Cardiac fibroblast (primary cell): ENCODE results near the gene SMOC2.
"Not testable (repeated sequence)": the region's sequence is repeated elsewhere in the genome, so short reads cannot be mapped to it uniquely, and the experiment has no call there.

Experiments used
- DNase-seq, 2 donors: peaks; one replicate each; pipeline versions ENCODE4 v3.0.0 to v3.0.0-alpha.2; 2010; ENCODE audit warnings: low read depth in 2 of 2
- H3K4me3 ChIP-seq, 2 donors: replicated peaks in 1 of 2; 1 replicate in 1 of 2; 2 replicates in 1 of 2; pipeline ENCODE4 v1.5.1; 2011; ENCODE audit warnings: low read depth in 2 of 2, low read length in 2 of 2, mild to moderate bottlenecking in 2 of 2, moderate library complexity in 1 of 2
- TF ChIP-seq, protein P1 (sequence below): IDR thresholded peaks from one replicate; pipeline ENCODE4 v1.5.1; 2011; ENCODE audit warnings: low read depth, mild to moderate bottlenecking, low read length, inconsistent platforms

The SMOC2 gene

DNA sequence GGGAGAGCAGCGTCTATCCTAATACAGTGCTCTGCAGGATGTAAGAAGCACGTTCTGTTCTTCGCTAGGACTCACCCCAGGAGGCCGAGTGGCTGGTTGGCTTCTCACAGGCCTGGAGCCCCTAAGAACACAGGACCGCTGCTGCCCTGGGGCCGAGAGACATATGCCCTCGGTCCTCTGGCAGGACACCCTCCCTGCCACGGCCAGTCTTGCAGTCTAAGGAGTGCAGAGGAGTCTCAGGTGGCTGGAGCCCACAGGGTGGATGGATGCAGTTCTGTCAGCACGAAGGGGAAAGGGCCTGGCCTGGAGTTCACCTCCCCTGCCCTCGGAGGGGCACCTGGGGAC, 96.5 kb downstream of the SMOC2 start:
- no peak overlapping the region for H3K4me3 ChIP-seq
- no peak for DNase-seq
- TF ChIP-seq, protein P1, sequence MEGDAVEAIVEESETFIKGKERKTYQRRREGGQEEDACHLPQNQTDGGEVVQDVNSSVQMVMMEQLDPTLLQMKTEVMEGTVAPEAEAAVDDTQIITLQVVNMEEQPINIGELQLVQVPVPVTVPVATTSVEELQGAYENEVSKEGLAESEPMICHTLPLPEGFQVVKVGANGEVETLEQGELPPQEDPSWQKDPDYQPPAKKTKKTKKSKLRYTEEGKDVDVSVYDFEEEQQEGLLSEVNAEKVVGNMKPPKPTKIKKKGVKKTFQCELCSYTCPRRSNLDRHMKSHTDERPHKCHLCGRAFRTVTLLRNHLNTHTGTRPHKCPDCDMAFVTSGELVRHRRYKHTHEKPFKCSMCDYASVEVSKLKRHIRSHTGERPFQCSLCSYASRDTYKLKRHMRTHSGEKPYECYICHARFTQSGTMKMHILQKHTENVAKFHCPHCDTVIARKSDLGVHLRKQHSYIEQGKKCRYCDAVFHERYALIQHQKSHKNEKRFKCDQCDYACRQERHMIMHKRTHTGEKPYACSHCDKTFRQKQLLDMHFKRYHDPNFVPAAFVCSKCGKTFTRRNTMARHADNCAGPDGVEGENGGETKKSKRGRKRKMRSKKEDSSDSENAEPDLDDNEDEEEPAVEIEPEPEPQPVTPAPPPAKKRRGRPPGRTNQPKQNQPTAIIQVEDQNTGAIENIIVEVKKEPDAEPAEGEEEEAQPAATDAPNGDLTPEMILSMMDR = no peak

- H3K4me3 ChIP-seq, DNase-seq: not testable (repeated sequence)
- TF ChIP-seq, protein P1 = peak; percentile 2
These were observed 97.4 kb downstream of the SMOC2 start for GRCh38 chr6:168538188-168538891.

DNA sequence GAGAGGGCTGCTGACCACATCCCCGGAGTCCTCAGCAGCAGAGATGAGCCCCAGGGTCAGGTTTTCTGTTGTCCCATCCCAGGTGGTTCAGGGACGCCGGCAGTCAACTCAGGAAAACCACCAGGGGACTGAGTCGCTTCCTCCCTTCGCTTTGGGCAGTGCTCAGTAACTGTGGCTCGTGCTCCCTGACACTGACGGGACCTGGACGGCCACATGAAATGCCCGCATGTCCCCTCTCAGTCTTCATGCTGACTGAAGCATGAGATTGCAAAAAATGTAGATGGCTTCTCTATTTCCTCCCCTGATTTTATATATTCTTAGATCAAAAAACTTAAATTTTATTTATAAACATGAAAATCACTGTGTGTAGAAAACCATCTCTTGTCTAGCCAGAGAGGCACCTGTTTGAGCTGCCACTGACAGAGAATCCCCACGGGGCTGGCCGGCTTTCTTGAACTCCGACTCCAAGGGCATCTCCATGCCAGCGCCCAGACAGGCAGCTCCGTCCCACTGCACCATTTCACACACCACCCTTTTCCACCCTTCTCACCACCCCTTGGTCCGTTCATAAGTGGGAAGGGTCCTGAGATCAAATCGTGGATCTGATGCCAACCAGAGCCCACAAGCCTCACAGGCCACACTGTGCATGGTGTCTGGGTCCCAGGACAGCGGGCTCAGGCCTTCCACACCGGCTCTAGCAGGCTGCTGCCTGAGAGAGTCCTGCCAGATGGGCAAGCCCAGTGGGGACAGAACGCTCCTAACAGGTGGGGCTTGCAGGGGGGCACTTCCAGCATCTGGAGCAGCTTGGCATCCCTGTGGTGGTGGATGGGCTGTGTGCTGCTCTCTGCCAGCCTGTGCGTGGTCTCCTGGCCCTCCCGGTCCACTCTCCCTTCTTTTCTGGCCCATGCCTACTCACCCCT, 98.2 kb downstream of the SMOC2 start:
- DNase-seq = no peak
- TF ChIP-seq, protein P1 = no peak
- no peak overlapping the region for H3K4me3 ChIP-seq

DNA sequence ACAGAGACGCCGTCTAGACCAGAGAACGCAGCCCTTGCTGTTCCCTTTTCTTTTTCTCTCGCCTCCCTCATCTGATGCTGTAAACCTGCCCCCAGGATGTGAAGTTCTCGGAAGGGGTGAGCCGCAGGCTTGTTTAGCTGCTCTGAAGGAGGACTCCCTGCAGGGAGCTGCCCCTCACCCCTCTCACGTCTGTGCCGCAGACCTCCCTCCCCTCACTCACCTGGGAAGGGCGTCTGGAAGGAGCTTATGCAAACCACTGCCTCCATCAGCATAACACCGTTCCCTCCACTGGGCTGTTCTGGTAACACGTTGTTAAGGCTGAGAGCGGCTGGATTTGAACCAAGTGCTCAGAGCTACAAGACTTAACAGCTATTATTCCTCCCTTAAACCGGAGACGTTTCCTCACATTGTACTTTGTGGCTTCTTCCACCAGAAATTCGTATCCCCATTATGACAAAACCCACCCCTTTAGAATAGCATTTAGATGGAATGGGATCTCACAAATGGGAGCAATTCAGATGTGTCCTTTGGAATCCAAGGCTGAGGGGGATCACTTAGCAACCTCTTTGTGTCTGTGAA, 99.8 kb downstream of the SMOC2 start:
- no peak for DNase-seq
- TF ChIP-seq, protein P1 = no peak
- H3K4me3 ChIP-seq = no peak overlapping the region

DNA sequence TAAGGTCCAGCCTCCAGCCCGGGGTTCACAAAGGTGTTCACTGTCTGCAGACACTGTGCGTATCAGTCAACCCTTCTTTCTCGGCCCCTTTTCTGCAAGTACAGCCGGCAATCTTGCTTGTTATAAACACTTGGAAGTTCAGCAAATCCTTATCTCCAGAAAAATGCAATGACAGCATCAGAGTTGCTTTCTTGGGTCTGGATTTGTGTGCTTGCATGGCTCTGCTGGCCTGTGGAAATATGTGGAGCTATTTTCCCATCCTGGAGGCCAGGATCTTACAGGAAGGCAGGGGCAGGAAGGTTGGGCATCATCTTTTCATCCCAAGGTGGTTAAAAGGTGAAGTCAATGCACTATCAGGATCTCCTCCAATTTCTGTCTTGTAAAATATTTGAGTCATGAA, 100.3 kb downstream of the SMOC2 start:
- peak in 1 of 2 donors; percentile 60 for DNase-seq
- no peak overlapping the region for H3K4me3 ChIP-seq
- TF ChIP-seq, protein P1 = no peak

GRCh38 chr6:168542301-168542700, 101.3 kb downstream of the SMOC2 start:
- TF ChIP-seq, protein P1 = no peak
- DNase-seq = peak; percentile 72 to 85
- no peak overlapping the region for H3K4me3 ChIP-seq
